Upper lobe of right lung (tissue), 1 donor: ENCODE results near the gene HSPA8. TPM values are rescaled to one million over a fixed set of nuclear protein-coding genes. Genes with fewer than 3 reads are reported as not detected.
A peak's percentile ranks its signal among the peaks of the same experiment; 100 is the strongest.

Source experiments
- ATAC-seq: fragments of 200-7000 bp; cut with Tn5 transposase; one replicate; pipeline ENCODE4 v1.9.1; 2020; ENCODE audit warnings: mild to moderate bottlenecking, moderate library complexity
- DNase-seq: peaks from one replicate; pipeline ENCODE4 v3.0.0-alpha.2; 2020
- H3K27ac ChIP-seq: fragments of 200-600 bp; one replicate; pipeline ENCODE4 v1.8.0; 2022
- H3K27me3 ChIP-seq: fragments of 200-600 bp; one replicate; pipeline ENCODE4 v1.8.0; 2022; ENCODE audit warnings: mild to moderate bottlenecking
- H3K36me3 ChIP-seq: fragments of 200-600 bp; one replicate; pipeline ENCODE4 v1.8.0; 2022
- H3K4me1 ChIP-seq: fragments of 200-600 bp; one replicate; pipeline ENCODE4 v1.8.0; 2022
- H3K4me3 ChIP-seq: fragments of 200-600 bp; one replicate; pipeline ENCODE4 v1.8.0; 2022; ENCODE audit warnings: mild to moderate bottlenecking
- H3K9me3 ChIP-seq: fragments of 200-600 bp; one replicate; pipeline ENCODE4 v1.8.0; 2022
- intact Hi-C: fragments of 100-400 bp; cut with DNase I; formaldehyde crosslinking; loops from one replicate; pipeline ENCODE4 v1.11.0; 2022
- long read RNA-seq: library from polyadenylated mRNA; unstranded; transcript quantifications from one replicate; pipeline ENCODE4 v2.0.0, GENCODE V29; 2021
- total RNA-seq: library from RNA; stranded (reverse); fragmentation: NEBNext Ultra II Directional; extraction: Animal tissue kit (Norgen Biotek cat#: 25700); gene quantifications from one replicate; pipeline ENCODE4 v1.2.1, GENCODE V29; 2021
- TF ChIP-seq, protein P1 (sequence below): fragments of 200-600 bp; IDR thresholded peaks from one replicate; pipeline ENCODE4 v1.8.0; 2022; ENCODE audit warnings: antibody characterized with exemption
- donor health status: DM: no; HTN: yes; CAD: no; lungs with severe emphysema.

HSPA8 gene
- 840 TPM for total RNA-seq
- long read RNA-seq, transcript HSPA8-224 (9 exons, 2,463 nt): major isoform, 1,559 of 1,702 reads
- long read RNA-seq, transcript HSPA8-211 (5 exons, 1,509 nt): minor isoform, 6 of 1,702 reads
- long read RNA-seq, transcript HSPA8-208 (3 exons, 740 nt): minor isoform, 63 of 1,702 reads
- long read RNA-seq, partial matches to known transcripts: 37 of 1,702 reads
- long read RNA-seq, other reads (novel, unspliced or antisense): 28 of 1,702 reads

DNA sequence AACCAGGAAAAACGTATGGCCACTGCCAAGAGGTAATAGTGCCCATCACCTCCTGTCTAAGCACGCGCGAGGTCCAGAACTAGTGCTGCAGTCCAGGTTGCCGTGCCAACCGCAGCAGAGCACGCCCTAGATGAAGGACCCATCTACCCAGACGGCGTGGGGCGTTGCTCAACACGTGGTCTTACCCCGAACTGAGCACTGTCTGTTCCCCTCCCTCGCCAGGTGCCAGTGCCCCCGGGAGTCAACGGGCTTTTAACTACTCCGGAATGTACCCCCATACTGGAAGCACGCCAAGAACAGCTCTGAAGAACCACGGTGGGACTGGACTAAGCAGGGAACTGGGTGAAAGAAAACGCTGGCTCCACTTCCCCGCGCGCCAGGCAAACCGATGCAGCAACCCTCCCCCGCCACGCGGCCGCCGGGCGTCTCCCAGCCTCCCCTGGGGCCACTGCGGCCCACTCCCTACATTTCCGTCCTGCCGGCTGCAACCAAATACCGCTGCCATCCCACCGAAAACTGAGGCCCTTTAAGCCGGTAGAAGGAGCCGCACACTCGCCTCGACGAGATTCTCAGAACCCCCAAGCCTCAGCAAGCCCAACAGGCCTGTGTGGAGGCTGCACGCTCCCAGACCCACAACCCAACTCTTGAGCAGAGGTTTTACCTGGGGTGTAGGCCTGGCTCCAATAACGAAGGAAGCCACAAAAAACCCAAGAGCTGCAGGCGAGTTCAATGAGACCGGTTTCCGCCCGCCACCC, at the start of gene HSPA8:
Gene HSPA8, minus strand, starts transcription at position 734 of the 755 bp plus-strand sequence. CDS start 812 bp downstream, outside the sequence.
- ATAC-seq (peak; percentile 33), DNase-seq (peak; percentile 87)
- H3K27me3 ChIP-seq: no peaks in the 10 kb centered on the region
- H3K9me3 ChIP-seq: no peaks in the 10 kb centered on the region
- peak within 1 kb of the TSS; percentile 100 for H3K27ac ChIP-seq
- peaks cover 48% of the 10 kb centered on the region for H3K4me1 ChIP-seq
- peaks cover 48% of the 10 kb centered on the region for H3K36me3 ChIP-seq
- intact Hi-C loops: no loop called here
- TF ChIP-seq, protein P1, sequence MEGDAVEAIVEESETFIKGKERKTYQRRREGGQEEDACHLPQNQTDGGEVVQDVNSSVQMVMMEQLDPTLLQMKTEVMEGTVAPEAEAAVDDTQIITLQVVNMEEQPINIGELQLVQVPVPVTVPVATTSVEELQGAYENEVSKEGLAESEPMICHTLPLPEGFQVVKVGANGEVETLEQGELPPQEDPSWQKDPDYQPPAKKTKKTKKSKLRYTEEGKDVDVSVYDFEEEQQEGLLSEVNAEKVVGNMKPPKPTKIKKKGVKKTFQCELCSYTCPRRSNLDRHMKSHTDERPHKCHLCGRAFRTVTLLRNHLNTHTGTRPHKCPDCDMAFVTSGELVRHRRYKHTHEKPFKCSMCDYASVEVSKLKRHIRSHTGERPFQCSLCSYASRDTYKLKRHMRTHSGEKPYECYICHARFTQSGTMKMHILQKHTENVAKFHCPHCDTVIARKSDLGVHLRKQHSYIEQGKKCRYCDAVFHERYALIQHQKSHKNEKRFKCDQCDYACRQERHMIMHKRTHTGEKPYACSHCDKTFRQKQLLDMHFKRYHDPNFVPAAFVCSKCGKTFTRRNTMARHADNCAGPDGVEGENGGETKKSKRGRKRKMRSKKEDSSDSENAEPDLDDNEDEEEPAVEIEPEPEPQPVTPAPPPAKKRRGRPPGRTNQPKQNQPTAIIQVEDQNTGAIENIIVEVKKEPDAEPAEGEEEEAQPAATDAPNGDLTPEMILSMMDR: no peak
- peak within 1 kb of the TSS; percentile 94 for H3K4me3 ChIP-seq

DNA sequence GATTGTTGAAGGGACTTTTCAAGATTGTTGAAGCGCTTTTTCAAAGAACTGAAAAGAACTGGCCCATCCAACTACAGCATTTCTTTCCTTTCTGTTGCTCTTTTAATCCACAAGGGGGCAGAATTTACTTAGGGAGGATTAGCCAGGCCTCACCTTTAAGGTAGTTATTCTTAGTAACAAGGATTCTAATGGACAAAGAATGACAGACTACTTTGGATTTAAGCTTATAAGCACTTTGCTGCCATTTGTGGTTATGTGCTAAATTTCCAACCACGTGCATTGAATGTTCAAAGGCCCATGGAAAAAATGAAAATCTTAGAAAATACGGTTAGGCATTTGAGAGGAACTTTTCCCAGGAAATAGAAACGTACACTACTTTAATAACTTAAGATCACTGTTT, 49.5 kb upstream of the HSPA8 start:
- peak; percentile 82 for ATAC-seq
- intact Hi-C loops: loop anchor here (5.0 kb wide), 1 partner anchor 136 kb away; no protein-coding TSS in a partner anchor
- Histone ChIP-seq H3K27me3 (no peaks in the 10 kb centered on the region), H3K27ac (no peak overlapping the region), H3K4me1 (no peaks in the 10 kb centered on the region), H3K9me3 (no peaks in the 10 kb centered on the region), H3K36me3 (no peaks in the 10 kb centered on the region), H3K4me3 (no peak overlapping the region)
- TF ChIP-seq, protein P1: peak; percentile 82
- no peak for DNase-seq

DNA sequence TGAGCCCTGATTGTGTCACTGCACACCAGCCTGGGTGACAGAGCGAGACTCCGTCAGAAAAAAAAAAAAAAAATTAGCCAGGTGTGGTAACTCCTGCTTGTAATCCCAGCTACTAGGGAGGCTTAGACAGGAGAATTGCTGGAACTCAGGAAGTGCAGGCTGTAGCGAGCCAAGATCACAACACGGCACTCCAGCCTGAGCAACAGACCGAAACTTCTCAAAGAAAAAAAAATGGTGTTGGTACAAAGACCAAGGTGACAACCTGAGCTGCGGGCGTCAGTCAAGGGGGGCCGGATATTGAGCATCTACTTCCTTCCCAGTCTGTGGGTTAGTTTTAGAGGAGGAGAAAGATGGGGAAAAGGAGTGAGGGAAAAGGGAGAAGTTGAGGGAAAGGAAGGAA, 48.5 kb upstream of the HSPA8 start:
- no peak overlapping the region for H3K27ac ChIP-seq
- no peaks in the 10 kb centered on the region for H3K27me3 ChIP-seq
- DNase-seq (no peak), ATAC-seq (no peak)
- no peaks in the 10 kb centered on the region for H3K4me1 ChIP-seq
- no peak overlapping the region for H3K4me3 ChIP-seq
- TF ChIP-seq, protein P1: no peak
- no peaks in the 10 kb centered on the region for H3K36me3 ChIP-seq
- intact Hi-C loops: loop anchor here (5.0 kb wide), 1 partner anchor 137 kb away; no protein-coding TSS in a partner anchor
- no peaks in the 10 kb centered on the region for H3K9me3 ChIP-seq

DNA sequence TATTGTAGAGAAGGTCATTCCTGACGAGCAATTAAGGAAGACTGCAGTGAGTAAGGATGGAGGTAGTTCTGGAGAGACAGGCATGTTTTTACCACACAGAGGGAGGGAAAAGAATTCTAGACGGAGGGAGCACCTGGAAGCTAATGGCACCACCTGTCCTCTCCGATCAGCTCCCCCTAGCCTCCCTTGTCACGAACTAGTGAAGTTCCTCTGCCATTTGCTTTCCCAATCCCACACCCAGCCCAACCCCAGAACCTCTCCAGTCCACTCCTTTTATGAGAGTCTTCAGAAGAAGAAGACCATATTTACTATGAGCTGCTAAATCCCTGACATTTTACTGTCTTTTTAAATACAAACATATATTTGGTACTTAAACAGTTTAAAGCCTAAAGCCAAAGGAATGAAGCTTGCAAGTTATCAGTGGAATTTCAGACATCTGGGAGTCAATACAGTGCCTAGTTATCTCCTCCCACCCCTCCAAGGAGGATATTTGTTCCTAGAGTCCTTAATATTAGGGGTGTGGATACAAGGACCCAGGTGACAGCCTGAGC, 46.1 kb upstream of the HSPA8 start:
- H3K36me3 ChIP-seq: no peaks in the 10 kb centered on the region

DNA sequence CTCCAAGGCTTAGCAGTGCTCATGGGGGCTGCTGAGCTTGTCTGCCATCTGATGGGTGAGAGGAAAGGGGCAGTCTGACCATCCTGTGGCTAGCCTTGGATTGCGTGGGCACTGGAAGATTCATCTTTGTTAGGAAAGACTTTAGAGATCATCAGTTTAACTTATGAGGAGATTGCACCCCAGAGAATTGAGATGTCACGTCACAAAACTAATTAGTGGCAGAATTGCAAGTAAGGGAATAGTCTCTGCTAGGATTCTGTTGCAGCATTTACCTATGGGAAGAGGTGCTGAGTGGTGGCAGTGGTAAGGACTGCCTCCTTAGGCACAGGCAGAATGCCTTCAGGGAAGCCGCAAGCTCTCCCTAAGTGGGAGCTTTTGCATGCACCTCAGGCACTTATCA, 42.8 kb upstream of the HSPA8 start:
- H3K27ac ChIP-seq: no peak overlapping the region
- no peak overlapping the region for H3K4me3 ChIP-seq
- ATAC-seq (no peak), DNase-seq (no peak)
- intact Hi-C loops: no loop called here
- no peaks in the 10 kb centered on the region for H3K27me3 ChIP-seq
- peaks cover 5% of the 10 kb centered on the region for H3K4me1 ChIP-seq
- TF ChIP-seq, protein P1: no peak
- no peaks in the 10 kb centered on the region for H3K9me3 ChIP-seq
- H3K36me3 ChIP-seq: no peaks in the 10 kb centered on the region

More for the DNA sequence above, 46.1 kb upstream of the HSPA8 start:
- intact Hi-C loops: no loop called here
- Histone ChIP-seq H3K27me3 (no peaks in the 10 kb centered on the region), H3K4me3 (no peak overlapping the region), H3K27ac (no peak overlapping the region), H3K4me1 (no peaks in the 10 kb centered on the region), H3K9me3 (no peaks in the 10 kb centered on the region)
- TF ChIP-seq, protein P1: no peak
- no peak for DNase-seq
- no peak for ATAC-seq
